CD4-positive, CD25-positive, alpha-beta regulatory T cell (primary cell): Measurements from ENCODE around the gene NOM1. TPM values are rescaled to one million over a fixed set of nuclear protein-coding genes. Genes with fewer than 3 reads are reported as not detected.

ENCODE experiments used
- ATAC-seq, 2 donors: fragments of 150-1000 bp; cut with Tn5 transposase; one replicate each; pipeline ENCODE4 v1.10.0; 2021; ENCODE audit warnings: low read depth in 2 of 2, moderate number of reproducible peaks in 2 of 2, moderate library complexity in 1 of 2
- DNase-seq, 3 donors: peaks; one replicate each; pipeline versions ENCODE4 v3.0.0 to v3.0.0-alpha.2; 2012 to 2022; ENCODE audit warnings: mixed read lengths in 1 of 3
- H3K27ac ChIP-seq: one replicate; pipeline ENCODE4 v1.7.0; 2013; ENCODE audit warnings: mild to moderate bottlenecking, low read length; ENCODE audit not compliant: insufficient read depth, poor library complexity, severe bottlenecking
- H3K27me3 ChIP-seq: one replicate; pipeline ENCODE4 v1.7.0; 2013; ENCODE audit warnings: low read length; ENCODE audit not compliant: control insufficient read depth, insufficient read depth
- H3K36me3 ChIP-seq: one replicate; pipeline ENCODE4 v1.7.0; 2013; ENCODE audit warnings: mild to moderate bottlenecking, low read length, moderate library complexity; ENCODE audit not compliant: control insufficient read depth, insufficient read depth
- H3K4me1 ChIP-seq: 2 replicates; pipeline ENCODE4 v1.7.0; 2013; ENCODE audit warnings: mild to moderate bottlenecking, low read length; ENCODE audit not compliant: insufficient read depth, control insufficient read depth, poor library complexity, severe bottlenecking
- H3K4me3 ChIP-seq: one replicate; pipeline ENCODE4 v1.7.0; 2013; ENCODE audit warnings: low read depth, mild to moderate bottlenecking, low read length, moderate library complexity
- H3K9me3 ChIP-seq, 2 experiments: 1 replicate in 1 of 2; 2 replicates in 1 of 2; pipeline ENCODE4 v1.7.0; 2013; ENCODE audit warnings: low read length in 2 of 2, mild to moderate bottlenecking in 1 of 2, moderate library complexity in 1 of 2; ENCODE audit not compliant: control insufficient read depth in 2 of 2
- H3K27ac Mint-ChIP-seq, 3 donors: one replicate each; pipeline ENCODE4 v1.8.0; 2020 to 2022; ENCODE audit warnings: mild to moderate bottlenecking in 3 of 3, mixed read lengths in 3 of 3, moderate library complexity in 2 of 3
- H3K27me3 Mint-ChIP-seq: one replicate; pipeline ENCODE4 v1.8.0; 2022; ENCODE audit warnings: mild to moderate bottlenecking, mixed read lengths
- H3K36me3 Mint-ChIP-seq: one replicate; pipeline ENCODE4 v1.8.0; 2020; ENCODE audit warnings: mixed read lengths
- H3K4me1 Mint-ChIP-seq, 4 donors: one replicate each; pipeline ENCODE4 v1.8.0; 2020 to 2022; ENCODE audit warnings: mixed read lengths in 4 of 4, mild to moderate bottlenecking in 1 of 4
- H3K4me3 Mint-ChIP-seq, 4 donors: one replicate each; pipeline ENCODE4 v1.8.0; 2020 to 2022; ENCODE audit warnings: mild to moderate bottlenecking in 4 of 4, mixed read lengths in 4 of 4, moderate library complexity in 3 of 4
- H3K9me3 Mint-ChIP-seq, 7 donors: one replicate each; pipeline ENCODE4 v1.8.0; 2020 to 2022; ENCODE audit warnings: mixed read lengths in 7 of 7, mild to moderate bottlenecking in 3 of 7, moderate library complexity in 2 of 7
- polyA plus RNA-seq, 4 donors: library from polyadenylated mRNA; unstranded; fragments of 300-500 nt; fragmentation: Illumina TruSeq; gene quantifications; one replicate each; pipeline ENCODE4 v1.2.3, GENCODE V29; 2021
- total RNA-seq: library from RNA; stranded (reverse); gene quantifications from one replicate; pipeline ENCODE4 v1.2.3, GENCODE V29; 2022

Gene NOM1
- total and polyA plus RNA-seq, 5 donors from 2014 or later, result 1.6 to 34.9 (median 3.6) TPM

DNA sequence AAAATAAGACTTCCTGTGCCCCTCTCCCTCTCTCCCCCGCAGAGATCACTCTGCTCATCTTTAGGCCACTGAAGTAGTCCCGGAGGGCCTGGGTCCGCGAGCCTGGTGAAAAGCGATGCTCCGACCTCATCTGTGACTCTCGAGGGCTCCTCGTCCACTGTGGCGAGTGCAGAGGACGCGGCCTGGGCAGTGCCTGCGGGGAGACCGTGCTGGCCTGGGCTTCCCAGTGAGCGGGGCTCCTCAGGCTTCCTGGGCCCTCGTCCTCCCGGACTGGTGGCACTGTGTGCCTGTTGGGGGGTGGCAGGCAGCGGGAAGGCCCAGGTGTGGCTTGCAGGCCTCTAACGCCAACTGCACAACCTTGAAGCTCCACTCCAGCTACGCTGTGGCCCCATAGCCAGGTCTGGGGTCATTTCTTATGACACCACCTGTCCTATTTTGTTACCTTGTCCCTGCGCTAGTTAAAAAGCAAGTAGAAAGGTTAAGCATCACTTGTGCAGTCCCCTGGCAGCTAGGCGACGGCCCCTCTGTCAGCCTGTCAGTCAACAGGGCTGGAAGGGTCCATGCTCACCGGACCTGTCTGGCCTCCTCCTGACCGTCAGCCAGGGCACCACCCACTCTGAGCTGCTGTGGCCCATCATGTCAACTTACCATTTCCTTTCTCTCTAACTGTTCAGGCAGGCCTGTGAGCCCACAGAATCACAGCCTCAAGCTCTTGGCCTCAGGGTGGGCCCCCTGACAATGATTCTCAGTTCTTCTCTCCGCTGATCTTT, 40.4 kb downstream of the NOM1 start:
- H3K27ac ChIP-seq, result no peak overlapping the region
- H3K4me3 Mint-ChIP-seq, result no peak overlapping the region
- no peak overlapping the region for H3K27ac Mint-ChIP-seq
- peaks cover 9% of the 10 kb centered on the region for H3K27me3 Mint-ChIP-seq
- no peaks in the 10 kb centered on the region for H3K27me3 ChIP-seq
- DNase-seq, result no peak
- no peak for ATAC-seq
- H3K4me3 ChIP-seq, result no peak overlapping the region
- no peaks in the 10 kb centered on the region for H3K36me3 Mint-ChIP-seq
- H3K9me3 Mint-ChIP-seq, result peaks cover 0 to 4% (median 0%) of the 10 kb centered on the region in 7 donors
- no peaks in the 10 kb centered on the region for H3K36me3 ChIP-seq
- no peaks in the 10 kb centered on the region for H3K4me1 ChIP-seq
- H3K4me1 Mint-ChIP-seq, result no peaks in the 10 kb centered on the region
- no peaks in the 10 kb centered on the region for H3K9me3 ChIP-seq

DNA sequence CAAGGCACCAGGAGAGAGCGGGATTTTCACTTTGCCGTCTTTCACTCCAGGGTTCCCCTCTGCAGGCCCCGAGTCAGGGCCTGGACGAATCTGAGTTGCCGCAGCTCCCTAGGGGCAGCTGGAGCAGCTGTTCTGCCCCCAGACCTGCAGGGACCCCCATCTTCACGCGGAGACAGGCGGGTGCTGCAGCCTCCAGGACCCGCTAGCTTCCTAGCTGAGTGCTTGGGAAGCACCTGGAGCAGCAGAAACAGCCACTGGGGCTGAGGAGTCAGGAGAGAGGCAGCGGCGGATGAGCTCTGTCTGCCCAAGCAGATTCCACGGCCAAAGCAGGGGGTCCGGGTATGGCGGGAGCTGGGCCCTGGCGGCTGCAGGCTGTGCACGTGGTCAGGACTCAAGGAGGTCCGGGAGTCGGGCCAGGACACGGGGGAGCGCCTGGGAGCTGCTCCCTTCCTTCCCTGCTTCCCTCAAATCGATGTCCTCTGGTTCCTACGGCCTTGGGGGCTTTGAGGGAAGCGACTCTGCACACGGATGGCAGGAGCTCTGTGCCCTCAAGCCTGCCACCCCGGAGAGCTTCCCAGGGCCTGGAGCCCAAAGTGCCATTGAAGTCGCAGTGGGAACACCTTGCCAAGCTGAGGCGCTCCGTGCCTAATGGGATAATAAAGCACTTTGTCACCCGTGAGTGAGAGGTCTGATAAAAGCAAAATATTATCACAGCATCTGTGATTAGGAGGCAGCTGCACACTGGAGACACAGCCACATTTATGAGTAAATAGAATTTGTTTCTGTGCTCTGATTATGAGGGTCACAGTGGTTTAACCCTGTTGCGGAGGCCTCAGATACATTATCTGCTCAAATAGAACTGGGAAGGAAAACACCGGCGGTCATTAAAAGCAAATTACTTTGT, 43.8 kb downstream of the NOM1 start:
- ATAC-seq (no peak), DNase-seq (no peak)
- Mint-ChIP-seq H3K4me3 (no peak overlapping the region), H3K27me3 (peaks cover 33% of the 10 kb centered on the region), H3K9me3 (peaks cover 0 to 8% (median 0%) of the 10 kb centered on the region in 7 donors), H3K4me1 (no peaks in the 10 kb centered on the region), H3K27ac (no peak overlapping the region), H3K36me3 (no peaks in the 10 kb centered on the region)
- H3K27me3 ChIP-seq, result peaks cover 14% of the 10 kb centered on the region
- H3K9me3 ChIP-seq, result no peaks in the 10 kb centered on the region
- no peaks in the 10 kb centered on the region for H3K4me1 ChIP-seq
- H3K36me3 ChIP-seq, result no peaks in the 10 kb centered on the region
- H3K27ac ChIP-seq, result no peak overlapping the region
- no peak overlapping the region for H3K4me3 ChIP-seq

DNA sequence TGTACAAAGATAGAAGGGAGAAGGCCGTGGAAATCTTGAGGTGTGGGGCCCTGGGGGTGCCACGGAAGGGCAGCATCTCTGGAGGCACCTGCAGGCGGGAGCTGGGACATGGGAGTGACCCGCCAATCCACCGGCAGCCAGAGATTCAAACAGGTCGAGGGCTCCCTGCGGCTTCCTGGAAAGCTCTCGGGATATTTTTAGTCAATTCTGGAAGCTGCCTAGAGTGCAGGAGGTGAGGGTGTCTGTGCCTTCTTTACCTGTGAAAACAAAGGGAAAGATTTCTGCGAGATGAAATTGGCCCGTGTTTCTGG, 44.4 kb downstream of the NOM1 start:
- ATAC-seq, result no peak
- Mint-ChIP-seq H3K4me1 (peaks cover 0 to 3% (median under 1%) of the 10 kb centered on the region in 4 donors), H3K27ac (no peak overlapping the region), H3K4me3 (no peak overlapping the region), H3K36me3 (no peaks in the 10 kb centered on the region), H3K9me3 (peaks cover 0 to 8% (median 0%) of the 10 kb centered on the region in 7 donors), H3K27me3 (peaks cover 39% of the 10 kb centered on the region)
- H3K36me3 ChIP-seq, result no peaks in the 10 kb centered on the region
- no peak for DNase-seq
- peaks cover 19% of the 10 kb centered on the region for H3K27me3 ChIP-seq
- H3K9me3 ChIP-seq, result no peaks in the 10 kb centered on the region
- H3K4me3 ChIP-seq, result no peak overlapping the region
- no peak overlapping the region for H3K27ac ChIP-seq
- H3K4me1 ChIP-seq, result no peaks in the 10 kb centered on the region

DNA sequence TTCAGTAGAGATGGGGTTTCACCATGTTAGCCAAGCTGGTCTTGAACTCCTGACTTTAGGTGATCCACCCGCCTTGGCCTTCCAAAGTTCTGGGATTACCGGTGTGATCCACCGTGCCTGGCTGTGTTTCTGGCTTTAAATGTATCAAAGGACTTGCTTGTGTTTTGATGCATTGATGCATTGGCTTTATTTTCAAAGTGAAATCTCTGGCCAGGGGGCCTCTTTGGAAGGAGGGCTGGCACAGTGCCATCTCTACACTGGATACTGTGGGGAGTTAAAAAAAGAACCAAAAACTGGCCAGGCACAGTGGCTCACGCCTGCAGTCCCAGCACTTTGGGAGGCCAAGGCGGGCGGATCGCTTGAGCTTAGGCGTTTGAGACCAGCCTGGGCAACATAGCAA, 44.9 kb downstream of the NOM1 start:
- H3K27me3 Mint-ChIP-seq, result peaks cover 44% of the 10 kb centered on the region
- Histone ChIP-seq H3K36me3 (no peaks in the 10 kb centered on the region), H3K27me3 (peaks cover 25% of the 10 kb centered on the region), H3K27ac (no peak overlapping the region), H3K4me3 (no peak overlapping the region), H3K4me1 (peaks cover 3% of the 10 kb centered on the region), H3K9me3 (no peaks in the 10 kb centered on the region)
- no peaks in the 10 kb centered on the region for H3K36me3 Mint-ChIP-seq
- DNase-seq, result no peak
- peaks cover 0 to 7% (median 3%) of the 10 kb centered on the region in 4 donors for H3K4me1 Mint-ChIP-seq
- no peak overlapping the region for H3K4me3 Mint-ChIP-seq
- H3K27ac Mint-ChIP-seq, result no peak overlapping the region
- ATAC-seq, result no peak
- H3K9me3 Mint-ChIP-seq, result peaks cover 0 to 5% (median 0%) of the 10 kb centered on the region in 7 donors

DNA sequence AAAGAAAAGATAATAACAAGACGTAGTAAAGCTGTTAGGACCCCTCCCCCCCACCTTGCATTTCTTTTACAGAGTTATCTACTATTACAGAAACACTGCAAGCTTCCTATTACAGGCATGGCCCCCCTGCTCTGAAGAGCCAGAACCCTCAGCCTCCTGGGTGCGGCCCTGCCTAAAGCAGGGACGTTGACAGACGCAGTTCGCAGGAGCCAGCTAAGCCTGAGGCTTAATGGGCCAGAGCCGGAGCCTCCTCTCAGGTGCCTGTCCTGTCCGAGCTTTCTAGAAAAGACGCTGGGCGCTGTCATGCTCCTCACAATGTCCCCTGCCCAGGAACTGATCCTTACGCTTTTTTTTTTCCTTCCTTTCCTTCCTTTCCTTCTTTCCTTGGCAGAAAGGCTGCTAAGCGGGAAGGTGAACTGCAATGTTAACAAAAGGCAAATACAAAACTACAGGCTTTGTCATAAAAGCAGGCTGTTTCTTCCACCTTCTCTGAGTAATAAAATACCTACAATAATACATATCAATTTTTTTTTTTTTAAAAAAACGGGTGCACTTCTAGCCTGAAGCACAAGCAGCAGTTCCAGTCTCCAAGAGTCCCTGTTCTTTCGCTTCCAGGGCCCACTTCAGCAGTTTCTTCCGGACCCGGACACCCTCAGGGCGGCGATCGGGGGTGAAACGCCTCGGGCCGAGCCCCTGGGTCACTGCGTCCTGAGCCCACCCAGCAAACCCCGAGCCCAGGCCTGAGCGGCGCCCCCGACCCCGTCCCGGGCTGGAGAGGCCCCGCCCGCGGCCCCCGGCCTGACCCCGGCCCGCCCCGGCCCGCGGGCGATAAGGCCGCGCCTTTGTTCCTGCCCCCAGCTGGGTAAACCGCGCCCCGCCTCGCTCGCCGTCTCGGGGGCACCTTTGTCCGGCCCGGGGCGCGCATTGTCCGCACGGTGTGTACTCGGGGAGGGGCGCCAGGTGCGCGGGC, 49.8 kb downstream of the NOM1 start:
- H3K27me3 ChIP-seq, result peaks cover 36% of the 10 kb centered on the region
- Mint-ChIP-seq H3K27ac (no peak overlapping the region), H3K36me3 (no peaks in the 10 kb centered on the region), H3K4me1 (peaks cover 7 to 33% (median 15%) of the 10 kb centered on the region in 4 donors), H3K9me3 (peaks cover 0 to 6% (median 0%) of the 10 kb centered on the region in 7 donors), H3K27me3 (peaks cover 73% of the 10 kb centered on the region), H3K4me3 (peak overlapping the region; percentile 30 to 73 (median 61))
- no peak overlapping the region for H3K27ac ChIP-seq
- H3K4me1 ChIP-seq, result peaks cover 22% of the 10 kb centered on the region
- H3K9me3 ChIP-seq, result no peaks in the 10 kb centered on the region
- H3K4me3 ChIP-seq, result peak overlapping the region; percentile 13
- no peak for DNase-seq
- ATAC-seq, result no peak
- H3K36me3 ChIP-seq, result no peaks in the 10 kb centered on the region

DNA sequence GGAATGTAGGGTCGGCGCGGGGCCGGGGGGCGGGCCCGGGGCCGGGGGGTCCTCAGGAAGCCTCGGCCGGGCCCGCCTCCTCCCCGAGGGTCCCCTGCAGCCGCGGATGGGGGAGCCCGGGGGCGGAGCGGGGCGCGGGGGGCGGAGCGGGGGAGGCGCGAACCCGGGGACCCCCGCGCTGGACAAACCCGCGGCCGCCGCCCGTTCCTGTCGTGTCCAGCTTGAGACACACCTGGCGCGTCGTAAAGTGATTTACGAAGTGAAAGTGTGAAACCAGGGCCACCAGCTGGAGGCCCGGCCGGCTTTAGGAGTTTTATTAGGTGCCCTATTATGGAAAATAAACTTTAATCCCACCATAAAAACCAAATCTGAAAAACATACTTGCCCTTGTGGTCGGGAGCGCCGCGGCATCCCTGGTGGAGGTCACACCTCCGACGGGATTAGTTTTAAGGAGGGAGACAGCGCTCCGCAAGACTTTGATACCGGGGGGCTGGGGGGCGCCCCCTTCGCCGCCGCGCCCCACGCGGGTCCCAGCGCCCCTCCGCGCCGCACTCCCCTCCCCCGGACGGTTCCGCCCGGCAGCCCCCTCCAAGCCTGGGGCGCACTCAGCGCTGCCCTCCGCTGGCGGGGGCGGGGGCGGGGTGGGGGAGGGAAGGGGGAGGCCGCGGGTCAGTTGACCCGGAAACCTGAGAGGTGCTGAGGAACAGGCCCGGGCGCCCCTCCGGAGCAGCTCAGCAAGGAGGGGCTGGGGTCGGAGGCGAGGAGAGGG, 50.6 kb downstream of the NOM1 start:
- Histone ChIP-seq H3K4me3 (peak overlapping the region; percentile 51), H3K9me3 (no peaks in the 10 kb centered on the region), H3K4me1 (peaks cover 31% of the 10 kb centered on the region), H3K27ac (no peak overlapping the region), H3K27me3 (peaks cover 36% of the 10 kb centered on the region), H3K36me3 (no peaks in the 10 kb centered on the region)
- ATAC-seq, result no peak
- no peak overlapping the region for H3K27ac Mint-ChIP-seq
- H3K27me3 Mint-ChIP-seq, result peaks cover 81% of the 10 kb centered on the region
- DNase-seq, result no peak
- no peaks in the 10 kb centered on the region for H3K36me3 Mint-ChIP-seq
- peaks cover 7 to 41% (median 19%) of the 10 kb centered on the region in 4 donors for H3K4me1 Mint-ChIP-seq
- peaks cover 0 to 6% (median 0%) of the 10 kb centered on the region in 7 donors for H3K9me3 Mint-ChIP-seq
- peak overlapping the region; percentile 56 to 81 (median 78) for H3K4me3 Mint-ChIP-seq
